ENCODE measurements around the gene ITIH5.

DNA sequence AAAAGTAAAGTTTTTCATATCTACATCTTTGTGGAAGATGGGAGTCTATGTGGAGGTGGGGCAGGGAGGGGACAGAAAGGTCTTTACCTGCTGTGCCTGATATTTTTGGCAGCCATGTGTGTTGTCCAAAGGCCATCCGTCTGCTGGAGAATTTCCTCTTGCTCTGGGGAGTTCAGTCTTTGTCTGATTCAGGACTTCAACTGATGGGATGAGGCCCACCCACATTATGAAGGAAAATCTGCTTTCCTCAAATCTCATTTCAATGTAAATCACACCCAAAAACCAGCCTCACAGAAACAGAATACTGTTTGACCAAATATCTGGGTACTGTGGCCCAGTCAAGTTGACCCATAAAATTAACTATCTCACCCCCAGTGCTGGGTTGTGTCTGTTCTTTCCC is 12.5 kb upstream of the ITIH5 start:
- no peak for TF ChIP-seq POLR2AphosphoS5 (IDR thresholded peaks at IDR 0.05; ENCODE audit: borderline replicate concordance, low read depth, low read length)
- no peak for TF ChIP-seq EZH2 (IDR thresholded peaks at IDR 0.05)
